Choroid plexus epithelial cell (primary cell): ENCODE results near the gene RRAGD.

Experiments used
- DNase-seq: peaks from one replicate; pipeline ENCODE4 v3.0.0-alpha.2; 2010; ENCODE audit warnings: low read depth
- H3K4me3 ChIP-seq: 2 replicates; pipeline ENCODE4 v1.5.1; 2011; ENCODE audit warnings: low read depth, mild to moderate bottlenecking, control low read depth, low read length, moderate library complexity
- CTCF ChIP-seq: conservative IDR thresholded peaks from 2 replicates; pipeline ENCODE4 v1.5.1; 2011; ENCODE audit warnings: low read depth, mild to moderate bottlenecking, control low read depth, inconsistent platforms, low read length, moderate library complexity

Gene RRAGD

GRCh38 chr6:89323511-89323971, 88.5 kb downstream of the RRAGD start:
- peak; percentile 42 for DNase-seq
- no peak overlapping the region for H3K4me3 ChIP-seq
- no peak for TF ChIP-seq CTCF

- H3K4me3 ChIP-seq: no peak overlapping the region
- no peak for DNase-seq
- TF ChIP-seq CTCF: no peak
Measured at GRCh38 chr6:89321131-89321970, 90.7 kb downstream of the RRAGD start.

- no peak overlapping the region for H3K4me3 ChIP-seq
- DNase-seq: no peak
- no peak for TF ChIP-seq CTCF
Measured at GRCh38 chr6:89320012-89320559, 92.0 kb downstream of the RRAGD start.

- DNase-seq: no peak
- TF ChIP-seq CTCF: no peak
Measured at GRCh38 chr6:89317067-89317466, 95.0 kb downstream of the RRAGD start.

GRCh38 chr6:89315249-89315885, 96.7 kb downstream of the RRAGD start, which contains the start of gene GABRR2:
Gene GABRR2, minus strand, starts transcription at chr6:89315299. Its CDS starts 134 bp downstream, at chr6:89315165.
- no peak for DNase-seq
- no peak within 1 kb of the TSS for H3K4me3 ChIP-seq
- TF ChIP-seq CTCF: no peak

More at GRCh38 chr6:89317067-89317466, 95.0 kb downstream of the RRAGD start:
- no peak overlapping the region for H3K4me3 ChIP-seq

GRCh38 chr6:89314692-89315091, 97.4 kb downstream of the RRAGD start:
- no peak for TF ChIP-seq CTCF
- no peak for DNase-seq
- H3K4me3 ChIP-seq: no peak overlapping the region
